NB4 (cell line): ENCODE measurements around the gene KCMF1.

Experiments
- CTCF ChIP-seq: IDR thresholded peaks from one replicate; pipeline ENCODE4 v1.5.1; 2012; ENCODE audit warnings: low read depth, low read length
- POLR2A ChIP-seq: IDR thresholded peaks from 2 replicates; pipeline ENCODE4 v1.6.1; 2011; ENCODE audit warnings: mild to moderate bottlenecking; ENCODE audit not compliant: insufficient read length; ENCODE audit errors: extremely low read depth
- TF ChIP-seq, protein P1 (sequence below): IDR thresholded peaks from 2 replicates; pipeline ENCODE4 v1.6.1; 2011; ENCODE audit warnings: low read depth, low read length

GRCh38 chr2:84959095-84959565, 11.8 kb upstream of the KCMF1 start:
- TF ChIP-seq CTCF (no peak), POLR2A (no peak)
- TF ChIP-seq, protein P1, sequence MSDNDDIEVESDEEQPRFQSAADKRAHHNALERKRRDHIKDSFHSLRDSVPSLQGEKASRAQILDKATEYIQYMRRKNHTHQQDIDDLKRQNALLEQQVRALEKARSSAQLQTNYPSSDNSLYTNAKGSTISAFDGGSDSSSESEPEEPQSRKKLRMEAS = no peak
